ENCODE results near the gene SLC16A4.
"Not testable (repeated sequence)": the region's sequence is repeated elsewhere in the genome, so short reads cannot be mapped to it uniquely, and the experiment has no call there.

DNA sequence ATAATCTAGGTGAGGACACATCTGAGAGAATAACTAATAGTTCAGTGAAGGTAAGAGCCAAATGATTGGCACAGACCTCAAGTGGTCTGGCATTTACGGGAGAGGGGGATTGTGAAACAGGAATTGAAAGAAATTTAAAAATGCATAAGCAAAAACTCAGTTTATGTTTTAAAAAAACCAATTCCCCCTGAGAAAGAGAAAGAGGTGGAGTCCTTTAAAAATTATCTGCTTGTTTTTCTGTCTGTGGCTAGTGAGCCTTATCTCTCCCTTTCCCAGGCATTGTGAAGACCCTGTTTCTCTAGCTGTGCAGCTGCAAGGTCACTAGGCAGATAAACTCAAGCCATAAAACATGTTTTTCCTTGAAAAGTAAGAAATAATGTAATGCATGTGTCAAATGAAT is 22.2 kb upstream of the SLC16A4 start:
- TF ChIP-seq, protein P1, sequence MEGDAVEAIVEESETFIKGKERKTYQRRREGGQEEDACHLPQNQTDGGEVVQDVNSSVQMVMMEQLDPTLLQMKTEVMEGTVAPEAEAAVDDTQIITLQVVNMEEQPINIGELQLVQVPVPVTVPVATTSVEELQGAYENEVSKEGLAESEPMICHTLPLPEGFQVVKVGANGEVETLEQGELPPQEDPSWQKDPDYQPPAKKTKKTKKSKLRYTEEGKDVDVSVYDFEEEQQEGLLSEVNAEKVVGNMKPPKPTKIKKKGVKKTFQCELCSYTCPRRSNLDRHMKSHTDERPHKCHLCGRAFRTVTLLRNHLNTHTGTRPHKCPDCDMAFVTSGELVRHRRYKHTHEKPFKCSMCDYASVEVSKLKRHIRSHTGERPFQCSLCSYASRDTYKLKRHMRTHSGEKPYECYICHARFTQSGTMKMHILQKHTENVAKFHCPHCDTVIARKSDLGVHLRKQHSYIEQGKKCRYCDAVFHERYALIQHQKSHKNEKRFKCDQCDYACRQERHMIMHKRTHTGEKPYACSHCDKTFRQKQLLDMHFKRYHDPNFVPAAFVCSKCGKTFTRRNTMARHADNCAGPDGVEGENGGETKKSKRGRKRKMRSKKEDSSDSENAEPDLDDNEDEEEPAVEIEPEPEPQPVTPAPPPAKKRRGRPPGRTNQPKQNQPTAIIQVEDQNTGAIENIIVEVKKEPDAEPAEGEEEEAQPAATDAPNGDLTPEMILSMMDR (IDR thresholded peaks at IDR 0.05) = not testable (repeated sequence)
- not testable (repeated sequence) for TF ChIP-seq EP300 (IDR thresholded peaks at IDR 0.05)

Measured in gastroesophageal sphincter (tissue), 3 donors.